ENCODE results near the gene HPSE2.

Gene HPSE2

DNA sequence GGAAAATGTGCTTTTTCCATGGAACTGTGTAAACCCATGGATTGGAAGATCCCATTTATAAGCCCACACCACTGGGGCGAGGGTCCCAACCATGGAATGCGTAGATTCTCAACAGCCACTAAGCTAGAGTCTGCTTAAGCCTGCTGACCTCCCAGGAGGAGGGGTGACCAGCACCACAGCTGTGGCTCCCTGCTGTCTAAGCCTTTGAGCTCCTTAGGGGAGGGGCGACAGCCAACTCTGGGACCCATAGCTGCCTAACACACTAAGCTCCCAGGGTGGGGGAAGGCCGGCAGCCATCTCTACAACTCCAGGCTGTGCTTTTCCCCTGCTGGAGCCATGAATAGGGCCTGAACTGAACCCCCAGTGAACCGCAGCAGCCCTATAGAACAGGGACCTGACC lies 539.1 kb downstream of the HPSE2 start:
- no peak for TF ChIP-seq GATA3 (IDR thresholded peaks at IDR 0.05; ENCODE audit: low read depth, low read length)
- no peak for TF ChIP-seq GATA2 (IDR thresholded peaks at IDR 0.05; ENCODE audit: low read depth, low read length)

DNA sequence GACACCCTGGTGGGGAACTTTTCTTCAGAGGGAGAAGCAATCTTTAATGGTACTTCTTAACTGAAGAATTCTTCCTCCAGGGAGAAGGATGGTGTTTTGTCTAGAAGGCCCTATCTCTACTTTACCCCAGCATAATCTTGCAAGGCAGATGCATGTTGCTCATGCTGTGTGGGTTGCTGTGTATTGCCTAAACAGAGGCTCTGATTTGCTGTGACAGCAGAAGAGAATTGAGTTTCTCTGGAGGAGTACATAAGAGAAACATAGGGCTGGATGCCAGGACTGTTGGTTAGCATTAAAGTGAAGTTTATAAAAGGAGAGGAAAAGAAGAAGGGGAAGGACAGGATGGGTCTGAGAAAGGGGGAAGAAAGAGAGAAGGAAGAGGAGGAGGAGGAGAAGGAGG lies 540.8 kb downstream of the HPSE2 start:
- no peak for TF ChIP-seq GATA3 (IDR thresholded peaks at IDR 0.05; ENCODE audit: low read depth, low read length)
- TF ChIP-seq GATA2 (IDR thresholded peaks at IDR 0.05; ENCODE audit: low read depth, low read length): no peak

DNA sequence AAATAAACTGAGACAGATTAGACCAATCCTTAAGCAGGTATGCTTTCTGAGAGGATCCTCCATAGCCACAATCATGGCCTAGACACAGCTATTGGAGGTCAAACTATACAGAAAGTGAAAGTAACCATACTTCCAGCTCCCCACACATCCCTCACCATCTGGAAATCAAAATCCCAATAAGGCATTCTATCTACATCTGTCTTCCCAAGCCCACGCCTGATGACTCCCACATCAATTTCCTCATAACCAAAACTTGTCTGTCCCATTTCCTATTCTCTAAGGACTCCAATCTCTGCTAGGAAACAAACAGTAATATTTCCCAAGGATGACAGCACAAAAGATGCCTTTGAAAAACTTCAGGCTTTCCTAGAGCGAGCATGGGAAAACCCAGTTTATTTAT lies 541.6 kb downstream of the HPSE2 start:
- TF ChIP-seq GATA3 (IDR thresholded peaks at IDR 0.05; ENCODE audit: low read depth, low read length) (no peak), GATA2 (IDR thresholded peaks at IDR 0.05; ENCODE audit: low read depth, low read length) (no peak)

DNA sequence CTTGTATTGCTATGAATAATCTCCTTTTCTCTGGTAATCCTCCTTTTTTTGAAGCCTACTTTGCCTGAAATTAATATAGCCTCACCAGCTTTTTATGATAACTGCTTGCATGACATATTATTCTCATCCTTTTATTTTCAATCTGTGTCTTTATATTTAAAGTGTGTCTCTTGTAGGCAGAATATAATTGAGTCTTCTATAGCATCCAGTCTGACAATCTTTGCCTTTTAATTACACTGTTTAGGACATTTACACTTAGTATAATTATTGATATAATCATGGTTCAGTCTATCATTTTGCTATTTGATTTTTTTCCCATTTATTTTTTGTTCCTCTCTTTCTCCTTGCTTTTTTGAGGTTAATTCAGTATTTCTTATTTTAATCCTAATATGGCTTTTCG lies 548.0 kb downstream of the HPSE2 start:
- TF ChIP-seq GATA3 (IDR thresholded peaks at IDR 0.05; ENCODE audit: low read depth, low read length): no peak
- no peak for TF ChIP-seq GATA2 (IDR thresholded peaks at IDR 0.05; ENCODE audit: low read depth, low read length)

DNA sequence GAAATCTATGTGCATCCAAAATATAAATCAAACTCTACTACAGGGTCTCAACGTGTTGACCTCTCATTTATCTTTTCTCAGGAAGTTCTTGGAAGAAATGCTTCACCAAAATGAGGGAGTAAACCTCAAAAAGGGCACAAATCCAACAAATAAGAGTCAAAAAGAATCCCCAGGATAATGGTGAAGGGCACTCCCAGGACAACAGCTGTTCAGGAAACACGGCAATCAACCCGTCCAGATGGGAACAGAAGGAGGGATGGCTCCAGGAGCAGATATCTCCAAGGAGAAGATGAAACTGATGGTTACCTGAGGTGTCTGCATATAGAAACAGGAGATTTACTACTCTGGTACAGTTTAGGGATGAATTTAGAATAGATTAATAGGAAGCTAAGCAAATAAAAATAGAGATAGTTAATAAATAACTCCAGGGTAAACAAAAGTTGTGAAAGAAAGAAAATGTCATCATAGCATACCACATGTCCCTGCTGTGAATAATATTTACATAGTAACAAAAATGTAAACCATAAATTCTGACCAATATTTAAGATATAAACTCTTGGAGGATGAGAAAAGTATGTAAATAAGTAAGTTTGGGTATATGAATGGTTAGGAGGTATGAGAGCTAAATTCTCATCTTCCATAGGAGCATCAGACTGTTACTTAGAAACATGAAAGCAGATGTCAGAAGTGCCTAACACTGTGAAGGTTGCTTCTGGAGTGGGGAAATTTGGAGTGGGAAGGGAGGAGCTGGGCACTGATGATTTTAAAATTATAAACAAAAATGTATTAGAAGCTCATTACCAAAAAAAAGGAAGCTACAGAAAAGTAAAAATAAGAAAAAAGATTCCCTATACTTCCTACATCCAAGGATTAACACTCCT lies 551.4 kb downstream of the HPSE2 start:
- no peak for TF ChIP-seq GATA3 (IDR thresholded peaks at IDR 0.05; ENCODE audit: low read depth, low read length)

DNA sequence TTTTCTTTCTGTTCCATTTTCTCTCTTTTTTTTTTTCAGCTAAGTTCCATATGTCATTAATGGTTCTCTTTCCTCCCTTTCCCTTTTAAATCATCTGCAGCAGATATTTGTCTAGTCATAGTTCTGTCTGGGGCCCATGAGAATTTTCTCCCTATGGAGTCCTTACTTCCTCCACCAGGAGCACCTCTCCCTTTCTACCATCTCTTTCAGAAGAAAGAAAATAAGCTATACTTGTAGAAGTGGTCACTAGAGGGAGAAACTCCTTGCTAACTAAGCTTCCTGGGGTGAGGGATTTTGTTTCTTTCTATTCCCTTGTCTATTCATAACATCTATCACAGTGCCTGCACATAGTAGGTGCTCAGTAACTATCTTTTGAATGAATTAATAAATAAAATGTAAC lies 558.8 kb downstream of the HPSE2 start:
- TF ChIP-seq GATA2 (IDR thresholded peaks at IDR 0.05; ENCODE audit: low read depth, low read length) (no peak), GATA3 (IDR thresholded peaks at IDR 0.05; ENCODE audit: low read depth, low read length) (no peak)

DNA sequence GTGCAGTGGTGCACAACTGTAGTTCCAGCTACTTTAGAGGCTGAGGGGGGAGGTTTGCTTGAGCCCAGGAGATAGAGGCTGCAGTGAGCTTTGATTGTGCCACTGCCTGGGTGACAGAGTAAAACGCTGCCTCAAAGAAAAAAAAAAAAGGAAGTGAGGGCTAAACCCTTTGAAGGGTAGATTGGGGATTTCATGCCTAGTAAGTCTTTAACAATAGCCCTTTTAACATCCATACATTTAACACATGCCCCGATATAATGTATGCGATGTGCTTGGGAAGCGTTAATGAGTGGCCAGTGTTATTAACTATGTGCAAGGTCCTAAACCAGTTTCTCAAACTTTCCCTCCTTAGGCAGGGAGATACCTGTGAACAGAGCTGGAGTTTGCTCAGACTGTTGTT lies 559.8 kb downstream of the HPSE2 start:
- TF ChIP-seq GATA2 (IDR thresholded peaks at IDR 0.05; ENCODE audit: low read depth, low read length) (no peak), GATA3 (IDR thresholded peaks at IDR 0.05; ENCODE audit: low read depth, low read length) (no peak)

DNA sequence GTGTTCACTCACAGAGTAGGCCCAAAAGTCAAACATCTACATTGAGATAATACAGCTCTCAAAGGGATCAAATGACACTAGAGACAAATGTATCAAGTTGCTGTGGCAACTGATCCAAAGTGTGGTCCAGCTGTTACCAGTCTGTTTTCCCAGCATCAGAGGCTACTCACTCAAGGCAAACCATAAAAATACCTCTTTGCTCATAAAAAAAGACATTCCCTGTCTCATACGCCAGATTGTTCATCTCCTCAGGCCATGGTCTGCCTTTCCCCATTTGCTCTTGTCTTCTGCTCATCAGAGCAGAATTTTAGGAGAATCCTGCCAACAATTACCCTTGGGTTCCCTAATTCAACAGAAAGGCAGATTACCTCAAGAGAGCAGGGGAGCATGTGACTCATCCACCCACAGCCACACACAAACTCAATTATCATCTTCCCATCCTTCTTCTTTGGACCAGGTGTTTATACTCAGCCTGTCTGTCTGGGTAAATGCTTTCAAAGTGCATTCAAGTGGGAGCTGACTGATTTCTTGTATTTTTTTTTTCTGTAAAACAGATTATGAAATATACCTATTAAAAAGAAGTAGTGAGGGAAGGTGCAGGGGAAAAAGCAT lies 562.4 kb downstream of the HPSE2 start:
- no peak for TF ChIP-seq GATA2 (IDR thresholded peaks at IDR 0.05; ENCODE audit: low read depth, low read length)
- no peak for TF ChIP-seq GATA3 (IDR thresholded peaks at IDR 0.05; ENCODE audit: low read depth, low read length)

DNA sequence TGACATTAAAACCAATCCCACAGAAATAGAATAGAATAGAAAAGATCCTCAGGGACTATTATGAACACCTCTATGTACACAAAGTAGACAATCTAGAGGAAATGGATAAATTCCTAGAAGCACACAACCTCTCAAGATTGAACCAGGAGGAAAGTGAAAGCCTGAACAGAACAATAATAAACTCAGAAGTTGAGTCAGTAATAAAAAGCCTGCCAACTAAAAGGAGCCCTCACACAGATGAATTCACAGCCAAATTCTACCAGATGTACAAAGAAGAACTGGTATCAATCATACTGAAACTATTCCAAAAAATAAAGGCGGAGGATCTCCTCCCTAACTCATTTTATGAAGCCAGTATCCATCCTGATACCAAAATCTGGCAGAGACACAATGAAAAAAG lies 568.6 kb downstream of the HPSE2 start:
- TF ChIP-seq GATA2 (IDR thresholded peaks at IDR 0.05; ENCODE audit: low read depth, low read length) (no peak), GATA3 (IDR thresholded peaks at IDR 0.05; ENCODE audit: low read depth, low read length) (no peak)

DNA sequence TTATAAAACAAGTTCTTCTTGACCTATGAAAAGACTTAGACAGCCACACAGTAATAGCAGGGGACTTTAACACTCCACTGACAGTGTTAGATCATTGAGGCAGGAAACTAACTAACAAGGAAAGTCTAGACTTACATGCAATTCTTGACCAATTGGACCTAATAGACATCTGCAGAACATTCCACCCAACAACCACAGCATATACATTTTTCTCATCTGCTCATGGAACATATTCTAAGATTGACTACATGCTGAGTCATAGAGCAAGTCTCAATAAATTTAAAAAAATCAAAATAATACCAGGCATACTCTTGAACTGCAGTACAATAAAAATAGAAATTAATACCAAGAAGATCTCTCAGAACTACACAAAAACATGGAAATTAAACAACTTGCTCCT lies 569.4 kb downstream of the HPSE2 start:
- TF ChIP-seq GATA3 (IDR thresholded peaks at IDR 0.05; ENCODE audit: low read depth, low read length) (no peak), GATA2 (IDR thresholded peaks at IDR 0.05; ENCODE audit: low read depth, low read length) (no peak)

DNA sequence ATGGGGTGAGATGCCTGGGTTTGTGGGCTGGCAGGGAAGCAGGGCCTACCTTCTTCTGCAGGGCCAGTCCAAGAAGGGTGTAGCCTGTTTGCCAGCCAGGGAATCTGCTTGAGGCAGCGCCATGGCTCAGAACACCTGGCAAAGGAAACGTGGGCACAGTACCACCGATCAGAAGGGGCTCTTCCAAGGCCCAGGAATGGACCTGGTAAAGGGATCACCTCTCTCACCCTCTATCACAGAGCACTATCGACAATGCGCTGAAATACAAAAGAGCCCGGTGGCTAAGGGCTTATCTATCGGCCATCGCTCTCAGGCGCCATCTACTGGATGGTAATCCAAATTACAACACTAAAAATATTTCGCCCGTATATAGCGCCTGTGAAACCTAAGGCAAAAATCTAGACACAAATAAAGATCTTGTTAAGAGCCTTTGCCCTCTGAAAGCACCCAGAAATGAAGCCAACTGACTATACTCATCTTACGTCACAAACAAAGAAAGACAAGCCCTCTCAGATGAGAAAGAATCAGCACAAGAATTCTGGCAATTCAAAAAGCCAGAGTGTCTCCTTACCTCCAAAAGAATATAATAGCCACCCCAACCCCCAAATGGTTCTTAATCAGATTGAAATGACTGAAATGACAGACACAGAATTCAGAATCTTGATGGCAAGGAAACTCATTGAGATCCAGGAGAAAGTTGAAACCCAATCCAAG lies 571.2 kb downstream of the HPSE2 start:
- TF ChIP-seq GATA3 (IDR thresholded peaks at IDR 0.05; ENCODE audit: low read depth, low read length): no peak
- TF ChIP-seq GATA2 (IDR thresholded peaks at IDR 0.05; ENCODE audit: low read depth, low read length): 0 out of 2 replicates have a peak, but pooled peaks have one; percentile 38

DNA sequence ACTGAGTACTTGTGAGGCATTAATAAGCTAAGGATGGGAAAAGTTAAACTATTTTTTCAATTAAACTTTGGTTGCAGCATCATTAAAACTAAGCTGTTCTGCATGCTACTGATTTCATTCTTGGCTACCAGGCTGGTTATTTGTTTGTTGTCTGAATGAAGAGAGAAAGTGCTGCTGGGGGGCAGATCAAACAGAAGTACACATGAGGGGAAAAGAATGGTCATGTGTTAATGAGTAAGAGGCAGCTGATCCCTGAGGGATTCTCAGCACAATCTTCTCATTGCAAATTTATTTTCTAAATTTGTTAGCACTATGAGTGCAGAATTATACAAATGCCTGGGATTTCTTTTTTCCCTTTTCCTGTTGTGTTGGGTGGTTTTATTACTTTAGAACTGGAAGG lies 575.7 kb downstream of the HPSE2 start:
- no peak for TF ChIP-seq GATA3 (IDR thresholded peaks at IDR 0.05; ENCODE audit: low read depth, low read length)
- TF ChIP-seq GATA2 (IDR thresholded peaks at IDR 0.05; ENCODE audit: low read depth, low read length): no peak

DNA sequence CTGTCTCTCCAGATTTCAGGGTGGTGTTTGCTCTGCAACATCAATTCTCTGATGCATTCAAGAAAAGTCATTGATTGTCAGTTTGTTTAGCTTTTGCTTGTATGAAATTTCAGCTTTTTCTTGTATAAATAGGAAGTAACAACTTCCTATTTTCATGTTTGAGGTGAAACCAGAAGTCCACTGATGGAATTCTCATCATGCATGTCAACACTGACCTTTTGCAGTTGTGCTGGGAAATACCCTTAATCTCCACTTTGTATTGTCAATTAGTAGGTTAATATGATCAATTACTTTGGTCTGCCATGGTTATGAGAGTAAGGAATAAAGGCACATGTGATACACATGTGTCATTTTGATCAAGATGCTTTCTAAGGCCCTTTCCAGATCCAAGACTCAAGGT lies 580.2 kb downstream of the HPSE2 start:
- TF ChIP-seq GATA2 (IDR thresholded peaks at IDR 0.05; ENCODE audit: low read depth, low read length) (no peak), GATA3 (IDR thresholded peaks at IDR 0.05; ENCODE audit: low read depth, low read length) (no peak)

DNA sequence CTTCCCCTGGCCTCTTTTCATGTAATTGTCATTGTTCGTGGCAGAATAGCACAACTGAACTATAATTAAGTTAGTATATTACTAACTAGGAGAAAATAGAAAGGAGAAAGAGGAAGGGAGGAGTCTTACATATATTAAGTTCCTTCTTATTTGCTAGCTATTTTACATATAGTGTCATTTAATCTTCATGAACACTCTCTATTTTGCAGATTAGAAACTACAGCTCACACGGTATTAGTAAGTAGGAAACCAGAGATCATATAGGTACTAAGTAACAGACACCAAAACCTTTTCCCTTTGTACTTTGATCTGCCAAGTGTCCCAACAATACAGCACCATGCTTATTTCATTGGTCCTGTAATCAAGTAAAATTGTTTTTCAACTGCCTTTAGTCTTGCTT lies 586.5 kb downstream of the HPSE2 start:
- no peak for TF ChIP-seq GATA3 (IDR thresholded peaks at IDR 0.05; ENCODE audit: low read depth, low read length)
- no peak for TF ChIP-seq GATA2 (IDR thresholded peaks at IDR 0.05; ENCODE audit: low read depth, low read length)

Measured in SH-SY5Y (cell line).